ENCODE data around the gene IL22RA1. TPM values are rescaled to one million over a fixed set of nuclear protein-coding genes. Genes with fewer than 3 reads are reported as not detected.

The IL22RA1 gene
- total RNA-seq, 1 experiment from 2014 or later: 0.13 TPM

DNA sequence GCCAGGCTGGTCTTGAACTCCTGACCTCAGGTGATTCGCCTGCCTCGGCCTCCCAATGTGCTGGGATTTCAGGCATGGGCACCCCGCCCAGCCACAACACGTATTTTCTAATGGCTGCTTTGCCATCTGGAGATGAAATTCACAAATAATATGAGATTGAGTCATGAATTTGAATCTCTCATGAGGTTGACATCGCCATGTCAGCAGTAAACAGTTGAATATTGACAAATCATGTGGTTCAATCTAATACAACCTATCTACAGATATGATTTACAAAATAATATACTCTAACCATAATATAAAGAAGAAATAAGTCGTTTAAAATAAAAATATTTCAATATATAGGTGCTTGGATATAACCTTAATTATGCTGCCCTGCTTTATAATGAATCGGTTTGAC, 73.1 kb downstream of the IL22RA1 start:
- no peak overlapping the region for H3K27ac ChIP-seq (ENCODE audit: insufficient read length, low read depth, low read length)
- no peak overlapping the region for H4K5ac ChIP-seq (ENCODE audit: insufficient read length, low read depth, low read length)
- H4K8ac ChIP-seq (replicated peaks; ENCODE audit: insufficient read length, low read depth, low read length): no peak overlapping the region
- H3K4me3 Mint-ChIP-seq: no peak overlapping the region
- no peak overlapping the region for H3K14ac ChIP-seq (ENCODE audit: insufficient read depth, low read length)
- peaks cover 4% of the 10 kb centered on the region; the same call in 1 of the 2 replicates for H3K4me1 ChIP-seq (ENCODE audit: insufficient read depth, low read length)
- no peak overlapping the region for H2BK15ac ChIP-seq (ENCODE audit: low read depth, low read length)
- H4K20me1 ChIP-seq (ENCODE audit: control insufficient read depth, insufficient read depth, insufficient read length): no peaks in the 10 kb centered on the region
- peaks cover 3 to 15% of the 10 kb centered on the region in 2 experiments; a peak in 3 of 4 replicates for H3K4me1 Mint-ChIP-seq
- H3K4me2 ChIP-seq (ENCODE audit: insufficient read depth, insufficient read length, low read length): no peak overlapping the region
- H3K23me2 ChIP-seq (ENCODE audit: insufficient read length, low read depth, low read length, poor library complexity, severe bottlenecking): no peaks in the 10 kb centered on the region
- no peak overlapping the region for H2AFZ ChIP-seq (ENCODE audit: low read length)
- H3T11ph ChIP-seq (ENCODE audit: low read length): no peak overlapping the region
- no peak overlapping the region for H2BK120ac ChIP-seq (ENCODE audit: low read depth, low read length, poor library complexity, severe bottlenecking)
- no peak overlapping the region for H3K27ac Mint-ChIP-seq
- H3K27me3 Mint-ChIP-seq (ENCODE audit: low read depth): peaks cover 1% of the 10 kb centered on the region; the same call in 1 of the 2 replicates
- H2BK12ac ChIP-seq (ENCODE audit: insufficient read length, low read depth, low read length): no peak overlapping the region
- TF ChIP-seq, protein P1, sequence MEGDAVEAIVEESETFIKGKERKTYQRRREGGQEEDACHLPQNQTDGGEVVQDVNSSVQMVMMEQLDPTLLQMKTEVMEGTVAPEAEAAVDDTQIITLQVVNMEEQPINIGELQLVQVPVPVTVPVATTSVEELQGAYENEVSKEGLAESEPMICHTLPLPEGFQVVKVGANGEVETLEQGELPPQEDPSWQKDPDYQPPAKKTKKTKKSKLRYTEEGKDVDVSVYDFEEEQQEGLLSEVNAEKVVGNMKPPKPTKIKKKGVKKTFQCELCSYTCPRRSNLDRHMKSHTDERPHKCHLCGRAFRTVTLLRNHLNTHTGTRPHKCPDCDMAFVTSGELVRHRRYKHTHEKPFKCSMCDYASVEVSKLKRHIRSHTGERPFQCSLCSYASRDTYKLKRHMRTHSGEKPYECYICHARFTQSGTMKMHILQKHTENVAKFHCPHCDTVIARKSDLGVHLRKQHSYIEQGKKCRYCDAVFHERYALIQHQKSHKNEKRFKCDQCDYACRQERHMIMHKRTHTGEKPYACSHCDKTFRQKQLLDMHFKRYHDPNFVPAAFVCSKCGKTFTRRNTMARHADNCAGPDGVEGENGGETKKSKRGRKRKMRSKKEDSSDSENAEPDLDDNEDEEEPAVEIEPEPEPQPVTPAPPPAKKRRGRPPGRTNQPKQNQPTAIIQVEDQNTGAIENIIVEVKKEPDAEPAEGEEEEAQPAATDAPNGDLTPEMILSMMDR (conservative IDR thresholded peaks at IDR 0.05): no peak
- no peak overlapping the region for H2AK5ac ChIP-seq (ENCODE audit: insufficient read length, low read length)
- no peaks in the 10 kb centered on the region for H3K9me3 Mint-ChIP-seq
- H3K56ac ChIP-seq (ENCODE audit: insufficient read length, low read depth, low read length): no peak overlapping the region
- H3K23ac ChIP-seq (ENCODE audit: insufficient read length, low read depth, low read length): no peak overlapping the region
- H3K9me3 ChIP-seq (ENCODE audit: control insufficient read depth, low read depth, low read length): no peaks in the 10 kb centered on the region
- no CpG with 5 or more reads among the region's 7 CpGs for WGBS (ENCODE audit: extremely low coverage, insufficient read length, low lambda C conversion rate)
- H3K36me3 Mint-ChIP-seq (ENCODE audit: insufficient read depth in 1 of 3, low read depth in 3 of 3): no peaks in the 10 kb centered on the region
- H4K91ac ChIP-seq (ENCODE audit: insufficient read length, low read depth, low read length): no peak overlapping the region
- no peak overlapping the region for H3K9ac ChIP-seq (ENCODE audit: extremely low read depth, insufficient read length, low read length)
- H2BK20ac ChIP-seq (ENCODE audit: low read depth, low read length, poor library complexity, severe bottlenecking): no peak overlapping the region
- H3K79me1 ChIP-seq (ENCODE audit: insufficient read depth, low read depth, low read length, poor library complexity, severe bottlenecking): no peaks in the 10 kb centered on the region
- H3K27me3 ChIP-seq (ENCODE audit: insufficient read depth, low read length): no peaks in the 10 kb centered on the region
- no peak for DNase-seq
- H2BK5ac ChIP-seq (ENCODE audit: insufficient read length, low read length): no peak overlapping the region
- no peaks in the 10 kb centered on the region for H3K79me2 ChIP-seq (ENCODE audit: insufficient read depth, low read length)
- H3K4ac ChIP-seq (ENCODE audit: low read depth, low read length): no peak overlapping the region
- H3K18ac ChIP-seq (ENCODE audit: insufficient read length, low read depth, low read length): no peak overlapping the region

Other genes starting within 250 kb of the IL22RA1 start
- gene CNR2, start 229.8 kb downstream of the IL22RA1 start, total RNA-seq (2021): not detected in 2 replicates
- gene PNRC2, start 183.3 kb downstream of the IL22RA1 start, total RNA-seq (2021): 86.0 and 87.6 TPM in 2 replicates
- gene SRSF10, start 162.8 kb downstream of the IL22RA1 start, total RNA-seq (2021): 238 and 242 TPM in 2 replicates
- 0.07 and 0.11 TPM in 2 replicates for gene MYOM3, start 31.0 kb downstream of the IL22RA1 start, total RNA-seq (2021)
- 8.9 and 9.6 TPM in 2 replicates for gene IFNLR1, start 44.1 kb upstream of the IL22RA1 start, total RNA-seq (2021)
- 3.5 and 4.0 TPM in 2 replicates for gene GRHL3, start 176.2 kb upstream of the IL22RA1 start, total RNA-seq (2021)

All from H9 (cell line).